Epithelial cell of prostate (primary cell): ENCODE results near the gene ZFAND3.
"Not testable (repeated sequence)": the region's sequence is repeated elsewhere in the genome, so short reads cannot be mapped to it uniquely, and the experiment has no call there.

Experiments used
- DNase-seq: peaks from one replicate; pipeline ENCODE4 v3.0.0-alpha.2; 2011; ENCODE audit warnings: low read depth, low spot score
- H3K27ac ChIP-seq: fragments of 450-650 bp; 2 replicates; pipeline ENCODE4 v1.5.1; 2017; ENCODE audit warnings: mild to moderate bottlenecking

ZFAND3 gene

GRCh38 chr6:37920667-37921066 lies 101.1 kb downstream of the ZFAND3 start:
- H3K27ac ChIP-seq = peak overlapping the region; percentile 1
- no peak for DNase-seq

- no peak for DNase-seq
- no peak overlapping the region for H3K27ac ChIP-seq
Observed at GRCh38 chr6:37922563-37922962, 103.0 kb downstream of the ZFAND3 start.

- DNase-seq = no peak
- H3K27ac ChIP-seq = no peak overlapping the region
Observed at GRCh38 chr6:37923514-37923913, 104.0 kb downstream of the ZFAND3 start.

- DNase-seq = no peak
- H3K27ac ChIP-seq = no peak overlapping the region
Observed at GRCh38 chr6:37926661-37927060, 107.1 kb downstream of the ZFAND3 start.

- H3K27ac ChIP-seq = no peak overlapping the region
- no peak for DNase-seq
Observed at GRCh38 chr6:37928217-37928616, 108.7 kb downstream of the ZFAND3 start.

- DNase-seq = no peak
- H3K27ac ChIP-seq = no peak overlapping the region
Observed at GRCh38 chr6:37930288-37930971, 110.9 kb downstream of the ZFAND3 start.

GRCh38 chr6:37931066-37931465 lies 111.5 kb downstream of the ZFAND3 start:
- no peak overlapping the region for H3K27ac ChIP-seq
- no peak for DNase-seq

GRCh38 chr6:37934276-37934675 lies 114.7 kb downstream of the ZFAND3 start:
- no peak for DNase-seq
- no peak overlapping the region for H3K27ac ChIP-seq

- DNase-seq = no peak
- no peak overlapping the region for H3K27ac ChIP-seq
Observed at GRCh38 chr6:37936150-37936549, 116.6 kb downstream of the ZFAND3 start.

GRCh38 chr6:37936906-37937305 lies 117.4 kb downstream of the ZFAND3 start:
- H3K27ac ChIP-seq = no peak overlapping the region

GRCh38 chr6:37938909-37939308 lies 119.4 kb downstream of the ZFAND3 start:
- H3K27ac ChIP-seq = no peak overlapping the region
- DNase-seq = no peak

More at GRCh38 chr6:37936906-37937305, 117.4 kb downstream of the ZFAND3 start:
- DNase-seq = no peak

- no peak overlapping the region for H3K27ac ChIP-seq
- DNase-seq = no peak
Observed at GRCh38 chr6:37940074-37940847, 120.7 kb downstream of the ZFAND3 start.

- DNase-seq = no peak
- H3K27ac ChIP-seq = no peak overlapping the region
Observed at GRCh38 chr6:37941871-37942270, 122.3 kb downstream of the ZFAND3 start.

- no peak for DNase-seq
- no peak overlapping the region for H3K27ac ChIP-seq
Observed at GRCh38 chr6:37942606-37943376, 123.3 kb downstream of the ZFAND3 start.

GRCh38 chr6:37943436-37944058 lies 124.0 kb downstream of the ZFAND3 start:
- H3K27ac ChIP-seq = no peak overlapping the region
- no peak for DNase-seq

- H3K27ac ChIP-seq = no peak overlapping the region
- no peak for DNase-seq
Observed at GRCh38 chr6:37946057-37946456, 126.5 kb downstream of the ZFAND3 start.

- no peak for DNase-seq
- no peak overlapping the region for H3K27ac ChIP-seq
Observed at GRCh38 chr6:37947468-37947867, 127.9 kb downstream of the ZFAND3 start.

- DNase-seq = not testable (repeated sequence)
Observed at GRCh38 chr6:37948584-37948983, 129.1 kb downstream of the ZFAND3 start.

GRCh38 chr6:37952027-37952426 lies 132.5 kb downstream of the ZFAND3 start:
- no peak overlapping the region for H3K27ac ChIP-seq
- no peak for DNase-seq

More at GRCh38 chr6:37948584-37948983, 129.1 kb downstream of the ZFAND3 start:
- H3K27ac ChIP-seq = not testable (repeated sequence)

GRCh38 chr6:37954791-37955190 lies 135.3 kb downstream of the ZFAND3 start:
- DNase-seq = no peak
- H3K27ac ChIP-seq = no peak overlapping the region
